OCI-LY3 (cell line): ENCODE data around the gene C2orf66.

ENCODE experiments used
- EZH2phosphoT487 ChIP-seq: fragments of 200-600 bp; shearing (Covaris generic); IDR thresholded peaks from 2 replicates; pipeline ENCODE4 v1.6.1; 2018; ENCODE audit warnings: antibody characterized with exemption, mixed run types, low read depth
- TF ChIP-seq, protein P1 (sequence below): fragments of 200-600, 300-600 bp; sonication (generic); IDR thresholded peaks from 2 replicates; pipeline ENCODE4 v1.5.1; 2014; ENCODE audit warnings: antibody characterized with exemption, low read length, low read depth

GRCh38 chr2:196801674-196802261 is 7.4 kb downstream of the C2orf66 start:
- TF ChIP-seq, protein P1, sequence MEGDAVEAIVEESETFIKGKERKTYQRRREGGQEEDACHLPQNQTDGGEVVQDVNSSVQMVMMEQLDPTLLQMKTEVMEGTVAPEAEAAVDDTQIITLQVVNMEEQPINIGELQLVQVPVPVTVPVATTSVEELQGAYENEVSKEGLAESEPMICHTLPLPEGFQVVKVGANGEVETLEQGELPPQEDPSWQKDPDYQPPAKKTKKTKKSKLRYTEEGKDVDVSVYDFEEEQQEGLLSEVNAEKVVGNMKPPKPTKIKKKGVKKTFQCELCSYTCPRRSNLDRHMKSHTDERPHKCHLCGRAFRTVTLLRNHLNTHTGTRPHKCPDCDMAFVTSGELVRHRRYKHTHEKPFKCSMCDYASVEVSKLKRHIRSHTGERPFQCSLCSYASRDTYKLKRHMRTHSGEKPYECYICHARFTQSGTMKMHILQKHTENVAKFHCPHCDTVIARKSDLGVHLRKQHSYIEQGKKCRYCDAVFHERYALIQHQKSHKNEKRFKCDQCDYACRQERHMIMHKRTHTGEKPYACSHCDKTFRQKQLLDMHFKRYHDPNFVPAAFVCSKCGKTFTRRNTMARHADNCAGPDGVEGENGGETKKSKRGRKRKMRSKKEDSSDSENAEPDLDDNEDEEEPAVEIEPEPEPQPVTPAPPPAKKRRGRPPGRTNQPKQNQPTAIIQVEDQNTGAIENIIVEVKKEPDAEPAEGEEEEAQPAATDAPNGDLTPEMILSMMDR, result no peak
- no peak for TF ChIP-seq EZH2phosphoT487
